Esophagus squamous epithelium (tissue), 4 donors: Measurements from ENCODE around the gene MLH3.

Source experiments
- CTCF ChIP-seq, 6 experiments: fragments of 450-650 bp in 4 of 6; fragments of 200-600 bp in 2 of 6; sonication (generic) in 2 of 6; IDR thresholded peaks; one replicate each; pipeline ENCODE4 v1.5.1; 2016 to 2019; ENCODE audit warnings: antibody characterized with exemption in 6 of 6, mild to moderate bottlenecking in 4 of 6, moderate library complexity in 4 of 6
- POLR2A ChIP-seq, 4 donors: fragments of 450-650 bp; IDR thresholded peaks; one replicate each; pipeline ENCODE4 v1.6.1; 2017; ENCODE audit warnings: antibody characterized with exemption in 4 of 4, mild to moderate bottlenecking in 4 of 4, moderate library complexity in 3 of 4

- no peak for TF ChIP-seq CTCF (IDR thresholded peaks at IDR 0.05)
- no peak for TF ChIP-seq POLR2A (IDR thresholded peaks at IDR 0.05)
Observed at GRCh38 chr14:75094896-75095295, 43.6 kb upstream of the MLH3 start.
